ENCODE results near the gene PCDH1. TPM values are rescaled to one million over a fixed set of nuclear protein-coding genes. Genes with fewer than 3 reads are reported as not detected.

The PCDH1 gene
- total RNA-seq, 1 donor from 2014 or later, result 62.7 TPM

- ATAC-seq, result no peak
These were observed 25.8 kb downstream of the PCDH1 start for GRCh38 chr5:141852448-141852847.

GRCh38 chr5:141851195-141851874 lies 26.9 kb downstream of the PCDH1 start:
- no peak for ATAC-seq

- no peak for ATAC-seq
These were observed 27.4 kb downstream of the PCDH1 start for GRCh38 chr5:141850786-141851185.

- ATAC-seq, result no peak
These were observed 27.9 kb downstream of the PCDH1 start for GRCh38 chr5:141850244-141850768.

GRCh38 chr5:141849415-141850243 lies 28.6 kb downstream of the PCDH1 start:
- ATAC-seq, result peak; percentile 88

GRCh38 chr5:141848744-141849414 lies 29.3 kb downstream of the PCDH1 start:
- ATAC-seq, result peak; percentile 87

GRCh38 chr5:141846031-141846430 lies 32.2 kb downstream of the PCDH1 start:
- ATAC-seq, result no peak

- no peak for ATAC-seq
These were observed 32.8 kb downstream of the PCDH1 start for GRCh38 chr5:141845371-141845851.

- no peak for ATAC-seq
These were observed 33.7 kb downstream of the PCDH1 start for GRCh38 chr5:141844414-141845097.

GRCh38 chr5:141843156-141843927 lies 34.9 kb downstream of the PCDH1 start:
- ATAC-seq, result peak; percentile 70

GRCh38 chr5:141841378-141842180 lies 36.6 kb downstream of the PCDH1 start:
- ATAC-seq, result peak; percentile 24

- no peak for ATAC-seq
These were observed 37.3 kb downstream of the PCDH1 start for GRCh38 chr5:141840826-141841360.

GRCh38 chr5:141840280-141840812 lies 37.9 kb downstream of the PCDH1 start:
- no peak for ATAC-seq

GRCh38 chr5:141839015-141839513 lies 39.1 kb downstream of the PCDH1 start:
- ATAC-seq, result no peak

GRCh38 chr5:141838326-141839014 lies 39.7 kb downstream of the PCDH1 start:
- no peak for ATAC-seq

- ATAC-seq, result no peak
These were observed 42.1 kb downstream of the PCDH1 start for GRCh38 chr5:141835928-141836670.

- ATAC-seq, result no peak
These were observed 43.9 kb downstream of the PCDH1 start for GRCh38 chr5:141834331-141834730.

GRCh38 chr5:141832131-141832530 lies 46.1 kb downstream of the PCDH1 start:
- ATAC-seq, result no peak
